Activated T-helper 1 cell treated with anti-CD3 and anti-CD28 coated beads, Interleukin-12 subunit alpha, Interleukin-12 subunit beta, Interleukin-2, Interleukin-4 antibody, amounts not matched to agents 30 ng/mL and 10 ng/mL and 1 ng/mL, durations not matched to agents 14 hours and 24 hours and 36 hours (primary cell): ENCODE data around the gene OSBPL2. TPM values are rescaled to one million over a fixed set of nuclear protein-coding genes. Genes with fewer than 3 reads are reported as not detected.

ENCODE experiments used
- DNase-seq: peaks from one replicate; pipeline ENCODE4 v3.0.0; 2021; ENCODE audit warnings: low spot score
- H3K27ac Mint-ChIP-seq: one replicate; pipeline ENCODE4 v1.8.0; 2021; ENCODE audit warnings: mild to moderate bottlenecking, mixed read lengths
- H3K27me3 Mint-ChIP-seq: one replicate; pipeline ENCODE4 v1.8.0; 2022; ENCODE audit warnings: mild to moderate bottlenecking, moderate library complexity, mixed read lengths; ENCODE audit not compliant: insufficient read depth
- H3K36me3 Mint-ChIP-seq: one replicate; pipeline ENCODE4 v1.8.0; 2021; ENCODE audit warnings: low read depth, mixed read lengths
- H3K4me1 Mint-ChIP-seq: one replicate; pipeline ENCODE4 v1.8.0; 2021; ENCODE audit warnings: low read depth, mixed read lengths
- H3K4me3 Mint-ChIP-seq: one replicate; pipeline ENCODE4 v1.8.0; 2021; ENCODE audit warnings: mild to moderate bottlenecking, moderate library complexity, mixed read lengths
- H3K9me3 Mint-ChIP-seq: one replicate; pipeline ENCODE4 v1.8.0; 2021; ENCODE audit warnings: mixed read lengths
- intact Hi-C: fragments of 100-400 bp; cut with micrococcal nuclease; formaldehyde crosslinking; loops from one replicate; pipeline ENCODE4 v1.15.1; 2024
- total RNA-seq: library from RNA; stranded (reverse); gene quantifications from 2 replicates; pipeline ENCODE4 v1.2.3, GENCODE V29; 2022

The OSBPL2 gene
- total RNA-seq, 1 donor from 2014 or later: 27.0 TPM

DNA sequence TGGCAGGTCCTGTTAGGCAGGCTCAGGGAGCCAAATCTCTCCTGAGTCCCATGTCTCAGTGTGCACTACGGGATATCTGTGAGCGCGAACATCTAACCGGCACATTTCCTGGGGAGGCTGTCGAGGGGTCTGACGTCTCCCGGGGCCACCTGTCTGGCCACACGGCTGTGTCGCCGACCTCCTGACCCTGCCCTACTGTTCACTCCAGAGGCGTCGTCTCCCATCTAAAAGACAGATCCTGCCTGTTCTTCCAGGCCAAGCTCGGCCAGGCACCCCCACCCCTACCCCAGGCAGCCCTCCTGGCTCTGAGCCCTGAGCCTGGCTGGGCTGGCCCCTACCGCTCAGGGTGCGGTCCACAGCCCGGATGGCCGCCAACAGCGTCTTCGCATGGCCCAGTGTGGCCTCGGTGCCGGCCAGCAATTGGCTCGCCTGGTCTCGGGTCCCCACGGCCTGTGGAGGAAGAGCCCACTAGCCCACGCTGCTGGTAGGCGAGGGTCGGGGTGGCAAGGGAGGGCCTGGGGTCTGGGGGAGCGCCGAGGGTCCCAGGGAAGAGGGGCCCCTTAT, 81.1 kb downstream of the OSBPL2 start:
- Mint-ChIP-seq H3K36me3 (no peaks in the 10 kb centered on the region), H3K27me3 (no peaks in the 10 kb centered on the region), H3K4me3 (no peak overlapping the region), H3K9me3 (no peaks in the 10 kb centered on the region), H3K4me1 (no peaks in the 10 kb centered on the region), H3K27ac (no peak overlapping the region)
- no peak for DNase-seq
- intact Hi-C loops: no loop called here

DNA sequence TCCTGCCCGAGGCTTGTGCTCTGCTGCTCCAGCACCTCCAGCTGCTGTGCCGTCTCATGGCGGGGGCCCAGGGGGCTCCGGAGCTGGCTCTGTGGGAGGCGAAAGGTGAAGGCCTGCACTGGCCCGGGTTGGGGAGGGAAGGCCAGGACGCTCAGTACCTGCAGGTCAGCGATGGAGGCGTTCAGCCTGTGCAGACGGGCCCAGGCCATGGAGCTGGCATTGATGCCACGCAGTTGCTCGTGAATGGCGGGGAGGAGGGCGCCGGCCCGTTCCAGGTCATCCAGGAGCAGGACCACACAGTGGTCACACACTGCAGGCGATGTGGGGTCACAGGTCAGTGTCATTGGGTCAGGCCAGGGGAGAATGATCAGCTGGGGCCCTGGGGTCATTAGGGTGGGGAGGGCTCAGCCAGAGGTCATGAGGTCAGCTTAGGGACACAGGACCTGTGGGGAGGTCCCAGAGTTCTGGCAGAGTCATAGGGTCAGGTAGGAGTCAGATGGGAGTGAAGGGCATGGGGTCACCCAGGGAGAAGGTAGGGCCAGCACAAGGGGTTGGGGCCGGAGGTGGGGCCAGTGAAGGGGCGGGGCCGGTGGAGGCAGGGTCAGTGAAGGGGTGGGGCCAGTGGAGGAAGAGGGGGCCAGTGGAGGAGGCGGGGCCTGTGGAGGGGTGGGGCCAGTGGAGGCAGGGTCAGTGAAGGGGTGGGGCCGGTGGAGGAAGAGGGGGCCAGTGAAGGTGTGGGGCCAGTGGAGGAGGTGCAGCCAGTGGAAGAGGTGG, 82.4 kb downstream of the OSBPL2 start:
- no peak overlapping the region for H3K4me3 Mint-ChIP-seq
- no peak overlapping the region for H3K27ac Mint-ChIP-seq
- H3K9me3 Mint-ChIP-seq: no peaks in the 10 kb centered on the region
- no peaks in the 10 kb centered on the region for H3K4me1 Mint-ChIP-seq
- H3K36me3 Mint-ChIP-seq: no peaks in the 10 kb centered on the region
- no peaks in the 10 kb centered on the region for H3K27me3 Mint-ChIP-seq
- DNase-seq: no peak
- intact Hi-C loops: loop anchor here (1.0 kb wide), 1 partner anchor 17 kb away; no protein-coding TSS in a partner anchor

DNA sequence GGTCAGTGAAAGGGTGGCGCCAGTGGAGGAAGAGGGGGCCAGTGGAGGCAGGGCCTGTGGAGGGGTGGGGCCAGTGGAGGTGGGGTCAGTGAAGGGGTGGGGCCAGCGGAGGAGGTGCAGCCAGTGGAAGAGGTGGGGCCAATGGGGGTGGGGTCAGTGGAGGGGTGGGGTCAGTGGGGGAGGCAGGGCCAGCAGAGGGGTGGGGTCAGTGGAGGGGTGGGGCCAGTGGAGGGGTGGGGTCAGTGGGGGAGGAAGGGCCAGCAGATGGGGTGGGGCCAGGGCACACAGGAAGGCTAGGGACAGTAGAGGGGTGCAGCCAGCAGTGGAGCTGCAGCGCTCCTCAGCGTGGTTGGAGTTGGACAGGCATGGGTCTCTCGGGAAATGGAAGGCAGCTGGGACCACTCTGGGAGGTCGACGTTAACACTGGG, 83.2 kb downstream of the OSBPL2 start:
- no peak for DNase-seq
- Mint-ChIP-seq H3K9me3 (no peaks in the 10 kb centered on the region), H3K4me1 (no peaks in the 10 kb centered on the region), H3K27me3 (no peaks in the 10 kb centered on the region), H3K36me3 (no peaks in the 10 kb centered on the region), H3K4me3 (no peak overlapping the region), H3K27ac (no peak overlapping the region)
- intact Hi-C loops: loop anchor here (1.0 kb wide), 1 partner anchor 18 kb away; no protein-coding TSS in a partner anchor

- H3K27me3 Mint-ChIP-seq: no peaks in the 10 kb centered on the region
- H3K36me3 Mint-ChIP-seq: no peaks in the 10 kb centered on the region
- no peak for DNase-seq
- H3K4me3 Mint-ChIP-seq: no peak overlapping the region
- no peak overlapping the region for H3K27ac Mint-ChIP-seq
- intact Hi-C loops: loop anchor here (1.0 kb wide), 1 partner anchor 19 kb away; no protein-coding TSS in a partner anchor
- H3K9me3 Mint-ChIP-seq: no peaks in the 10 kb centered on the region
- H3K4me1 Mint-ChIP-seq: no peaks in the 10 kb centered on the region
Observed at GRCh38 chr20:62321975-62322374, 83.7 kb downstream of the OSBPL2 start.

GRCh38 chr20:62322492-62323041, 84.2 kb downstream of the OSBPL2 start:
- no peak for DNase-seq
- no peak overlapping the region for H3K4me3 Mint-ChIP-seq
- intact Hi-C loops: no loop called here
- no peaks in the 10 kb centered on the region for H3K9me3 Mint-ChIP-seq
- no peaks in the 10 kb centered on the region for H3K4me1 Mint-ChIP-seq
- H3K27ac Mint-ChIP-seq: no peak overlapping the region
- H3K27me3 Mint-ChIP-seq: no peaks in the 10 kb centered on the region
- H3K36me3 Mint-ChIP-seq: no peaks in the 10 kb centered on the region

- intact Hi-C loops: no loop called here
- no peak overlapping the region for H3K27ac Mint-ChIP-seq
- no peaks in the 10 kb centered on the region for H3K9me3 Mint-ChIP-seq
- DNase-seq: no peak
- H3K27me3 Mint-ChIP-seq: no peaks in the 10 kb centered on the region
- H3K4me1 Mint-ChIP-seq: no peaks in the 10 kb centered on the region
- H3K4me3 Mint-ChIP-seq: no peak overlapping the region
- no peaks in the 10 kb centered on the region for H3K36me3 Mint-ChIP-seq
Observed at GRCh38 chr20:62323146-62323979, 85.0 kb downstream of the OSBPL2 start.

DNA sequence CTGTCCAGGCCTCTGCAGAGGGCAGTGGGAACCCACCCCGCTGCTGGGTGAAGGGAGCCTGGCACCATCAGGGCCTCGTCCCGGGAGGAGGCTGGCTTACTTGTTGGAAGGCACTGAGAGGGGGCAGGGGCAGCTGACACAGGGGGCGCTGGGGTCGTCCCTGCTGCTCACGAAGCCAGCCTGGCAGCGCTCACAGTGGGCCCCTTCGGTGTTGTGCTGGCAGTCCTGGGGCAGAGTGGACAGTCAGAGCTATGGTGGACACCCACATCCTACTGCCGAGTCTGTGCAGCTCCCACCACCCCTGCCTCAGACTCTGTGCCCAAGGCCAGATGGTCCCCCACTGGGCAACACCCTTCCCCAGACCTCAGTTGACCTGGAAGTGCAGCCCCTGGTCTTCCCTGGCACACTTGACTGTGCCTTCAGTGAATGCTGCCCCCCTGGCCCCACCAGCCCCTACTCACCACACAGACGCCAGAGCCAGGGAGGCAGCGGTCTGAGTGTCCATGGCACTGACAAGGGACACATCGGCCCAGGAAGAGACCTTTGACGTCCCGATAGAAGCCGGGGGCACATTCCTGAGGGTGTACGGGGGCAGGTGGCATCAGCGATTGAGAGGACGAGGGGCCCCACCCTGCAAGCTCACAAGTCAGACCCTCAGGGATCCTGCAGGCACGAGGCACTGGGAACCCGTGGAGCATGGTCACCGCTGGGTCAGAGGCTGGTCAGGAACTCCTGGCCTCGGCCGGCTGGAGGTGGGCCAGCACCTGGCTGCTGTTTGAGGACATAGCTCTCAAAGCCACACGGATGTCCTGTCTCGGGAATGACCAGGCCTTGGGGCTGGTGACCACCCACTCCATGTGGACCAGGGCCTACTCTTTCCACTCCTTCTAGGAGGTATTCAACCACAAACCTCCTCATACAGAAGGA, 85.9 kb downstream of the OSBPL2 start:
- DNase-seq: no peak
- Mint-ChIP-seq H3K27ac (no peak overlapping the region), H3K27me3 (no peaks in the 10 kb centered on the region), H3K4me3 (no peak overlapping the region), H3K4me1 (no peaks in the 10 kb centered on the region), H3K9me3 (no peaks in the 10 kb centered on the region), H3K36me3 (no peaks in the 10 kb centered on the region)
- intact Hi-C loops: no loop called here

GRCh38 chr20:62325172-62325905, 87.0 kb downstream of the OSBPL2 start:
- no peak overlapping the region for H3K27ac Mint-ChIP-seq
- no peak for DNase-seq
- H3K36me3 Mint-ChIP-seq: no peaks in the 10 kb centered on the region
- intact Hi-C loops: no loop called here
- no peaks in the 10 kb centered on the region for H3K4me1 Mint-ChIP-seq
- no peaks in the 10 kb centered on the region for H3K9me3 Mint-ChIP-seq
- no peak overlapping the region for H3K4me3 Mint-ChIP-seq
- H3K27me3 Mint-ChIP-seq: no peaks in the 10 kb centered on the region

- H3K36me3 Mint-ChIP-seq: no peaks in the 10 kb centered on the region
Observed at GRCh38 chr20:62326559-62326958, 88.2 kb downstream of the OSBPL2 start.

GRCh38 chr20:62326959-62327725, 88.8 kb downstream of the OSBPL2 start:
- no peak for DNase-seq
- Mint-ChIP-seq H3K36me3 (no peaks in the 10 kb centered on the region), H3K9me3 (no peaks in the 10 kb centered on the region), H3K27ac (no peak overlapping the region), H3K4me3 (no peak overlapping the region), H3K27me3 (no peaks in the 10 kb centered on the region), H3K4me1 (no peaks in the 10 kb centered on the region)
- intact Hi-C loops: no loop called here

More at GRCh38 chr20:62326559-62326958, 88.2 kb downstream of the OSBPL2 start:
- Mint-ChIP-seq H3K27me3 (no peaks in the 10 kb centered on the region), H3K4me3 (no peak overlapping the region), H3K4me1 (no peaks in the 10 kb centered on the region), H3K27ac (no peak overlapping the region), H3K9me3 (no peaks in the 10 kb centered on the region)
- intact Hi-C loops: no loop called here
- no peak for DNase-seq
